ENCODE measurements around the gene ST3GAL4. TPM values are rescaled to one million over a fixed set of nuclear protein-coding genes. Genes with fewer than 3 reads are reported as not detected.
A peak's percentile ranks its signal among the peaks of the same experiment; 100 is the strongest.

The ST3GAL4 gene
- total RNA-seq, 2 donors from 2014 or later: 29.2 to 192 TPM

DNA sequence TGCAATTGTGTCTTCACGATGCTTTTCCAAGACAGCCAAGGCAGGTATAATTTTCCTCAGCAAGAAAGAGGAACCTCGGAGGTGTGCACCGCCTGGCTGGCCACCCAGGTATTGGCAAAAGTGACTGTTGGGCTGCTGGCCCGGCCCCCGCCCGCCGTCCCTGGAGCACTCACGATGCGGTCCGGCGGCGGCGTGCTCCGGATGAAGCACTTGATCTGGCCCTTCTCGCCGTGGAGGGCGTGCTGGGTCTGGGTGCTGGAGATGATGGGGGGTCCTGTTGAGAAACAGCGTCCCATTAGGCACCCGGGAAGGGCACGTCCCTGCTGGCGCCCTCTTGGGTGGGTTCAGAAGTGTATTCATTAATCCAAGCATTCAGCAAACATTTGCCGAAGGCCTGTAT is 84.8 kb downstream of the ST3GAL4 start:
- Histone ChIP-seq H3K36me3 (no peaks in the 10 kb centered on the region), H3K9me3 (no peaks in the 10 kb centered on the region), H3K4me3 (no peak overlapping the region), H3K4me1 (replicated peaks) (no peaks in the 10 kb centered on the region), H3K27ac (no peak overlapping the region), H3K27me3 (replicated peaks; ENCODE audit: insufficient read depth) (no peaks in the 10 kb centered on the region)
- intact Hi-C loops (cut with DNase I): loop anchor here (5.0 to 10.0 kb wide), 3 partner anchors 42 to 905 kb away; no protein-coding TSS in a partner anchor
- TF ChIP-seq POLR2A (IDR thresholded peaks at IDR 0.05) (no peak), CTCF (IDR thresholded peaks at IDR 0.05) (peak in 1 of 4 experiments; percentile 9)
- 41% methylated on average over 13 of the region's 22 CpGs for WGBS
- DNase-seq (ENCODE audit: low spot score): no peak

DNA sequence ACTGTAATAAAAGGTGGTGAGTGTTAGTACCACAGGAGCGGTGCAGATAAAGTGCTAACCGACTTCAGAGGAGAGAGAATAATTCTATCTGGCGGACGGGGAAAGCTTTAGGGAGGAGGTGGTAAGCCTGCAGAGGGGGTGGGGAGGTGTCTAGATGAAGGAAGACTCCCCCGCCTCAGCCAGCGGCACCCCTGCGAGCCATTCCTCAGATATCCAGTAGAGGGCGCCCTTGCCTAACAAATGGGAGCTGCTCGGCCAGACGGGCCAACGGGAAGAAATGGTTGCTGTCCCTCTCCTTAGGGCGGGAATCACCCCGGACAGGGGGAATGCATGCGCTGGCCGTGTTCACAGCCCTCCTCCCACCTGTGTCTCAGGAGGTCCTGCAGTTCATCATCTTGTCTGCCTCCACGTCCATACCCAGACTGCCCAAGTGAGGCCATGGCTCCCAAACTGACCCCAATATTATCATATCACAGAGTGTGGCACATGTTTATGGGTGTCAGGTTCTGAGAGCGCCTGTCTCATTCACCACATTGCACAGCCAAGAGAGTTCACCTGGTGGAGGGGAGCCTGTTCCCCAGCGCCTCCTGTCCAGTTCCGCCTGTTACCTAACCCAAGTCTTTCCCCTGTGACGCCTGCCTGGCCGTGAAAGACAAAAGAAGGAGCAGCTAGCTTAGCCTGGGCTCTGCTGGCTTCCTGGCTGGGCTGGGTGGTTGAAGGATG is 85.5 kb downstream of the ST3GAL4 start:
- Histone ChIP-seq H3K27ac (no peak overlapping the region), H3K4me3 (no peak overlapping the region), H3K36me3 (no peaks in the 10 kb centered on the region), H3K4me1 (replicated peaks) (no peaks in the 10 kb centered on the region), H3K9me3 (no peaks in the 10 kb centered on the region), H3K27me3 (replicated peaks; ENCODE audit: insufficient read depth) (no peaks in the 10 kb centered on the region)
- peak; percentile 59 for DNase-seq (ENCODE audit: low spot score)
- intact Hi-C loops (cut with DNase I): loop anchor here (5.0 to 10.0 kb wide), 3 partner anchors 41 to 904 kb away; no protein-coding TSS in a partner anchor
- TF ChIP-seq CTCF (IDR thresholded peaks at IDR 0.05) (peak; percentile 83 to 96 (median 92)), POLR2AphosphoS5 (IDR thresholded peaks at IDR 0.05) (peak; percentile 13), POLR2A (IDR thresholded peaks at IDR 0.05) (no peak)
- WGBS: 22% methylated on average over 21 of the region's 21 CpGs

GRCh38 chr11:126443120-126443519 is 87.6 kb downstream of the ST3GAL4 start:
- intact Hi-C loops (cut with DNase I): loop anchor here (5.0 to 10.0 kb wide), 3 partner anchors 39 to 902 kb away; no protein-coding TSS in a partner anchor
- Histone ChIP-seq H3K27ac (no peak overlapping the region), H3K36me3 (no peaks in the 10 kb centered on the region), H3K4me1 (replicated peaks) (no peaks in the 10 kb centered on the region), H3K4me3 (no peak overlapping the region), H3K27me3 (replicated peaks; ENCODE audit: insufficient read depth) (no peaks in the 10 kb centered on the region), H3K9me3 (no peaks in the 10 kb centered on the region)
- no peak for TF ChIP-seq POLR2AphosphoS5 (IDR thresholded peaks at IDR 0.05)
- TF ChIP-seq CTCF (IDR thresholded peaks at IDR 0.05): no peak
- no peak for TF ChIP-seq POLR2A (IDR thresholded peaks at IDR 0.05)
- DNase-seq (ENCODE audit: low spot score): no peak
- 44% methylated on average over 13 of the region's 13 CpGs for WGBS

- no peaks in the 10 kb centered on the region for H3K9me3 ChIP-seq
- H3K27me3 ChIP-seq (replicated peaks; ENCODE audit: insufficient read depth): no peaks in the 10 kb centered on the region
- no peak for DNase-seq (ENCODE audit: low spot score)
- H3K36me3 ChIP-seq: no peaks in the 10 kb centered on the region
- H3K4me3 ChIP-seq: no peak overlapping the region
- TF ChIP-seq CTCF (IDR thresholded peaks at IDR 0.05) (no peak), POLR2A (IDR thresholded peaks at IDR 0.05) (no peak), POLR2AphosphoS5 (IDR thresholded peaks at IDR 0.05) (no peak)
- no peaks in the 10 kb centered on the region for H3K4me1 ChIP-seq (replicated peaks)
- intact Hi-C loops (cut with DNase I): loop anchor here (5.0 to 10.0 kb wide), 3 partner anchors 38 to 901 kb away; no protein-coding TSS in a partner anchor
- 88% methylated on average over 7 of the region's 7 CpGs for whole genome bisulfite sequencing
- no peak overlapping the region for H3K27ac ChIP-seq
Observed at GRCh38 chr11:126444072-126444471, 88.6 kb downstream of the ST3GAL4 start.

GRCh38 chr11:126446581-126446980 is 91.1 kb downstream of the ST3GAL4 start:
- WGBS: 86% methylated on average over 10 of the region's 10 CpGs
- H3K27ac ChIP-seq: no peak overlapping the region
- intact Hi-C loops (cut with DNase I): loop anchor here (10.0 kb wide), 1 partner anchor 898 kb away; no protein-coding TSS in a partner anchor
- H3K36me3 ChIP-seq: no peaks in the 10 kb centered on the region
- H3K4me3 ChIP-seq: no peak overlapping the region
- DNase-seq (ENCODE audit: low spot score): no peak
- no peaks in the 10 kb centered on the region for H3K9me3 ChIP-seq
- no peak for TF ChIP-seq CTCF (IDR thresholded peaks at IDR 0.05)
- no peak for TF ChIP-seq POLR2AphosphoS5 (IDR thresholded peaks at IDR 0.05)
- no peak for TF ChIP-seq POLR2A (IDR thresholded peaks at IDR 0.05)
- H3K4me1 ChIP-seq (replicated peaks): no peaks in the 10 kb centered on the region
- H3K27me3 ChIP-seq (replicated peaks; ENCODE audit: insufficient read depth): no peaks in the 10 kb centered on the region
